Measurements from ENCODE around the gene KDM5B.
"Not testable (repeated sequence)": the region's sequence is repeated elsewhere in the genome, so short reads cannot be mapped to it uniquely, and the experiment has no call there.

The KDM5B gene

GRCh38 chr1:202794051-202794740, 14.0 kb downstream of the KDM5B start:
- no peak for DNase-seq

- DNase-seq: no peak
Observed at GRCh38 chr1:202791077-202791747, 17.0 kb downstream of the KDM5B start.

- DNase-seq: no peak
Observed at GRCh38 chr1:202788800-202789199, 19.4 kb downstream of the KDM5B start.

GRCh38 chr1:202786804-202787203, 21.4 kb downstream of the KDM5B start:
- no peak for DNase-seq

GRCh38 chr1:202781180-202781579, 27.0 kb downstream of the KDM5B start:
- no peak for DNase-seq

GRCh38 chr1:202770135-202770534, 38.1 kb downstream of the KDM5B start:
- no peak for DNase-seq

GRCh38 chr1:202765721-202766120, 42.5 kb downstream of the KDM5B start:
- no peak for DNase-seq

- DNase-seq: no peak
Observed at GRCh38 chr1:202762019-202762418, 46.2 kb downstream of the KDM5B start.

GRCh38 chr1:202760589-202760988, 47.6 kb downstream of the KDM5B start:
- DNase-seq: no peak

GRCh38 chr1:202756391-202756790, 51.8 kb downstream of the KDM5B start:
- DNase-seq: no peak

GRCh38 chr1:202754293-202754692, 53.9 kb downstream of the KDM5B start:
- no peak for DNase-seq

GRCh38 chr1:202752774-202753173, 55.4 kb downstream of the KDM5B start:
- no peak for DNase-seq

GRCh38 chr1:202750761-202751160, 57.5 kb downstream of the KDM5B start:
- no peak for DNase-seq

- DNase-seq: no peak
Observed at GRCh38 chr1:202750024-202750423, 58.2 kb downstream of the KDM5B start.

GRCh38 chr1:202745323-202745888, 62.8 kb downstream of the KDM5B start:
- no peak for DNase-seq

- not testable (repeated sequence) for DNase-seq
Observed at GRCh38 chr1:202744770-202745169, 63.5 kb downstream of the KDM5B start.

- DNase-seq: no peak
Observed at GRCh38 chr1:202742496-202742895, 65.7 kb downstream of the KDM5B start.

GRCh38 chr1:202733251-202733650, 75.0 kb downstream of the KDM5B start:
- DNase-seq: no peak

- no peak for DNase-seq
Observed at GRCh38 chr1:202728951-202729350, 79.3 kb downstream of the KDM5B start.

GRCh38 chr1:202725526-202725925, 82.7 kb downstream of the KDM5B start:
- no peak for DNase-seq

- no peak for DNase-seq
Observed at GRCh38 chr1:202723708-202724107, 84.5 kb downstream of the KDM5B start.

GRCh38 chr1:202723046-202723445, 85.2 kb downstream of the KDM5B start:
- not testable (repeated sequence) for DNase-seq

- no peak for DNase-seq
Observed at GRCh38 chr1:202716654-202717053, 91.6 kb downstream of the KDM5B start.

Data from nucleus accumbens (tissue), 56 donors.